NCI-H1436 treated with DMSO at 0.1 percent for 48 hours (cell line): ENCODE measurements around the gene MCTP2.

Source experiments
- DNase-seq: peaks from one replicate; lab custom pipeline; 2025; lab: John Stamatoyannopoulos, UW

MCTP2 gene

GRCh38 chr15:94398001-94398400 is 166.6 kb downstream of the MCTP2 start:
- no peak for DNase-seq

DNA sequence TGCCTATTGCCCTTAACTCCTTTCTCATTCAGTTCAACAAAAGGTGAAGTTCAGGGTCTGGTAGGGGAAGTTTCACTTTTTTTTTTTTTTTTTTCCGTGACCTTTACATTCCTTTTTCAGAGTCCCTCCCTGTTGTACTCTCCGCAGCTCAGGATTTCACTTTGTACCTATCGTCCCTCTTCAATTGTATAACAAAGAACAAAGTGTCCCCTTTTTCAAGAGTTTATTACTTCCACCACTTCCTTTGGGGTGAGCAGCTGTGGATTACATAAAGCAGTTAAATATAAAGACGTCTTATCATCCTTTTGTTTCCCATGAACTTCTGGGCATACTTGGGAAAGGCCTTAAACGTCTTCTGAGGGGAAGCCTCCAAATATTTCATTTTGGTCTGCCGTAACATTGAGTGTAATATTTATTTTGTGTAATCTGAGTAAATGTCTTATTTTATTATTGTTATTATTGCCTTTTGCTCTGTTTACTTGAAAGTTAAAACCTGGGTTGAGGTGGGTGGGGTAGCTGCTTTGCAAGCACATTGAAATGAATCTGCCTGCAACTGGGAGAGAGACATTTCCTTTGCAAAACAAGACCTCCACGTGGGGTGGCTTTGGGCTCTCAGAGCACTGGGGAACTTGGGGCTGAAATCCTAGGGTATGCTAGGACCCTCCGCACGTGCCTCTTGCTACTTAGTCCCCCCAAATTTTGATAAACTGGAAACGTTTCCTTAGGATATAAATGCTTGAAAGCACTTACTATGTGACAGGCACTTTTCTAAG is 169.4 kb downstream of the MCTP2 start:
- DNase-seq = no peak

- no peak for DNase-seq
Measured at GRCh38 chr15:94403331-94403730, 172.0 kb downstream of the MCTP2 start.

GRCh38 chr15:94404733-94405283 is 173.4 kb downstream of the MCTP2 start:
- DNase-seq = no peak

GRCh38 chr15:94411285-94411684 is 179.9 kb downstream of the MCTP2 start:
- DNase-seq = peak; percentile 62

DNA sequence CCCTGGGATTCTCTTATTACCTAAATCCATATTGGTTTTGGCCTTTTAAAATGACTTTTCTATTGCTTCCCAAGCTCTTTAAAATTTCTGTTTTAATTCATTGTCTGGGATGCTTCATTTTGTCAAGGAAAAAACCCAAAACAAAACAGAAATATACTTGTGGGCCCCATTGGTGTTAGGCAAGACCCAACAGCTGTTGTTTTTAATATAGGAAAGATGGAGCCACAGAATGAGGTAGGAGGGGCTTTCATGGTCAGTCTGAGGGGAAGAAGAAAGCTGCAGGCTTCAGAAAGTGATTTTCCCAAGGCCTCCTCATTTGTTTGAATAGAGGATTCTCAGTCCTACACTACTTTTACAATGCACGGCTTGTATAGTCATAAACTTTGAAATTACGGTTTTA is 180.5 kb downstream of the MCTP2 start:
- no peak for DNase-seq

- DNase-seq = peak; percentile 18
Measured at GRCh38 chr15:94412979-94413746, 181.8 kb downstream of the MCTP2 start.

- DNase-seq = no peak
Measured at GRCh38 chr15:94414916-94415315, 183.6 kb downstream of the MCTP2 start.

DNA sequence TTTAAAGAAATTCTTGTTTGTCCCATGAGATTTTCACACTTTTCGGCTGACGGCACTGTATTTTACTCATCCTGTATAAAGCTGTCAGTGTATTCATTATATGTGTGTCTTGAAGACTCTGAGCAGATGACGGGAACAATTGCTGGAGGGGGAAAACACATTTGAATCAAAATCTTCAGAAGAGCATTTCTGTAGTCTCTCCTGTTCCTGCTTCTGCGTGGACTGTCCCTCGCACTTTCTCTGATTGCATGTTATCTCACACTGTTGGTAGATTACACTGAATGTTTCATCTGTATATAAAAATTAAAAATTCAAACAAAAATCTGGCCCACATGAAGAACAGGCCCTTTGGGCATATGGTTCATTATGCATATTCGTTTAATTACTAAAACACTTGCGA is 184.9 kb downstream of the MCTP2 start:
- no peak for DNase-seq

- DNase-seq = no peak
Measured at GRCh38 chr15:94416820-94417219, 185.5 kb downstream of the MCTP2 start.

GRCh38 chr15:94417501-94418293 is 186.3 kb downstream of the MCTP2 start:
- DNase-seq = no peak

DNA sequence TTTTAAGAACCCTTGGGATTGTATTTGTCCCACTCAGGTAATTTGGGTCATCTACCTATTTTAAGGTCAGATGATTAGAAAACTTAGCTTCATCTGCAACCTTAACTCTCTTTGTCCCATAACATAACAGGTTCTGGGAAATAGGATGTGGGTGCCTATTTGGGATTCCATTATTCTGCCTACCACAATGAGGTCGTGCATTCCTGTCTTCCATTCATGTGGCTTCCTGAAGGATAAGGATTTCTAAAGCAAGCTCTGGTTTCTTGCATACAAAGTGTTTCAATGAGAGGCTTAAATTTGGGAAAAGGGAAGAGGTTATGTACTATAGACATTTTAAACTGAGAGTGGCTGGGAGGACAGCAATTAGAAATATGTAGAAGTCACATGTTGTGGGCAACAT is 190.3 kb downstream of the MCTP2 start:
- no peak for DNase-seq

DNA sequence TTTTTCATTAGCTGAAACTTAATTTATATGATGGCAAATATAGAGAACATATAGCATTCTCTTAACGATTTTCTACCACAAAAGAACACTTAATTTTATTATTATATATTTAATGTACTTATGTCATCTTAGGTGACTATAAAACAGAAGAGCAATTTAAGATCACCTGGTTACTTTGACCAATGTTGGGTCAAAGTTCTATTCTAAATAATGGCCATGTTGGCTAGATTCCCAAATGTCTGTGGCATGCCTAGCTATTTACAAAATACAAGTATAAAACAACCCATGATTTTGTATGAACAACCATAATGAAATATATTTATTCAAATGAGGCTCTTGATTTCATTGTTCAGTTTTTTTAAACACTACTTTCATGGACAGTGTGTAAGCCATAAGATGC is 200.9 kb downstream of the MCTP2 start:
- no peak for DNase-seq

DNA sequence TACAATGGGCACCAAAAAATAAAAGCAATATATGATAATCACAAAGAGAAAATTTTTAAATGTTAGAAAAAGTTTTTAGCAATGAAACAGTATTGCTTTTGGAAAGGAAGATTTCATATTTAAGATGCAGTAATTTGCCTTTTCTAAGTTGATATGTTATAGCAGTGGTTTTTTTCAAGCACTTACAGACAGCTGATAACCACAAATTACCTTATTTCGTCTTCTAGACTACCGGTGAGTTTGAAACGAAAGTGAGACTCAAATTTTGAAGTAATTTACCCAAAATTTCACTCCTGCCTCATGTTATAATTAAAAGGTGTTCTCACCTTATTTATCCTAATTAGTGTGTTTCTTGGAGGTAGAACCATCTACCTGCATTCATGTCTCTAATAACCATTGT is 207.8 kb downstream of the MCTP2 start:
- DNase-seq = no peak

DNA sequence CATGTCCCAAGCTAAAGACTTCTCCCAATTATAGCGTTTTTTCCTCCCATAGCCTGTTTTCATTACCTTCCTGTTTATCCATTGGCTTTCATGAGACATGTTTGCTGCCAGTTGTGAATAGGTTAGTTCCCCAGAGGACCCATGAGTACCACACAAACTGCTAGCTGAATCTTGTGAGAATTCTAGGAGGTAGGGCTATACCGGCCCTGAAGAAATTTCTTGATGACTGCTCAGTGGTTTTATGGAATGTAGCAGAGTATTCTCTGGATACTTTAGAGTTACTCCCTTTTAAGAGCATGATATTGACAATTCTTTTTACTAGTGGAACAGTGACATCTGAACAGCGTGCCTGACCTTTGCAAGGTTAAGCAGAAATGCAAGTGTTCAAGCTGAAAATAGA is 210.4 kb downstream of the MCTP2 start:
- no peak for DNase-seq

DNA sequence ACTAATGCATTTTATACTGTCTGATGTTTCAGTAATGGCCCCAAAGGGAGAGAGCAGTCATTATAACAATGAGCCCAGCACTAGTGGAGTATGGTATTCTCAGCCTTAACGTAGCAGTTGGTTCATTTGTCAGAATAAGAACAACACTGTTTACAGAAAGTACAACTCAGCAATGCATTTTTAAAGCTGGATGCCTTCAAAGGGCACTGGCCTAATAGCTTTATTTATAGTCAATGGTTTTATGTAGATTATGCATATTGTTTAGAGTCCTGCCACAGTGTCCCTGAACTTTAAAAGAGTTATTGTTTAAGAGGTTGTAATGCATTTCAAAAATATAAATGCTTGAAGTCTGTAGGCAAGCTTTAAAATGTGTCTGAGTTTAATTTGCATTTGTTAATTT is 211.1 kb downstream of the MCTP2 start:
- DNase-seq = no peak

GRCh38 chr15:94443186-94443585 is 211.8 kb downstream of the MCTP2 start:
- no peak for DNase-seq

DNA sequence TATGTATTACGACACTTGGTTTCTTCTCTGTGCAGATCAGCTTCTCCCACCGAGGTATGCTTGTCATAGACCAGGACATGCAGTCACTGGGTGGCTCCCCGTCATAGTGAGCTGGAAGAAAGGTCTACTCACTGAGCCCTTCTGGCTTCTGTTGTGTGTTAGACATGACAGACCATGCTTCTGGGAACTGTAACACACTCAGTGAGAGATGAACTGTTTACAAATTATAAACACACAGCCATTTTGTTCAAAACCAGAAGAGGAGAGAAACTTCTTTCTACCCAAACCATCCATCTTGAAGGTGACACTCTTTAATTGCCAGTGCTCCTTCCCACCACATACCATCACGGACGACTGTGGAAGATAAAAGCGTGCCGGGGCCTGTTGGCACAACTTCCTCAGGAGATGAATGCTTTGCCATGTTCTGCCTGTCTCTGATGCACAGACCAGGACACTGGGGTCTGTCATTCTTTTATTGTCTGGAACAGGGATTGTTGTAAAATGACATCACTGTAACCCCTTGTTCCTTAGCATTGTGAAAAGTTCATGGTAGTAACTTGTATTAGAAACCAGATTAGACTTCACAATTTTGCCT is 214.3 kb downstream of the MCTP2 start:
- no peak for DNase-seq

DNA sequence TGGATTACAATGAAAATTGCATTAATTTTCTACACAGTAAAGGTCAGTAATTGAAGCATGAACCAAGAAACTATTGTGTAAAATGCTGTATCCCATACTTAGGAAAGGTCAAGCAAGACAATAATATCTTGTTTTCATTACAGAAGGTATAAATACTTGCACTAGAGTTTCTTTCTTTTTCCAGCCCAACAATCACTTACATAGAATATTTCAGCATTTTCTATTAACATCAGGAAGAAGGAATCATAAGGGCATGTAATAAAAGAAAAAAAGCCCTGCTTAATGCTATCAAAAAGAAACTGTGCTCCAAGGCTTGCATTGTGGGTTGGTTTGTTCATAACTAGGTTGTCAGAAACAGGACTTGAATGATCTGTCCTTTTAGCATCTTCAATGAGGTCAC is 215.1 kb downstream of the MCTP2 start:
- DNase-seq = no peak

DNA sequence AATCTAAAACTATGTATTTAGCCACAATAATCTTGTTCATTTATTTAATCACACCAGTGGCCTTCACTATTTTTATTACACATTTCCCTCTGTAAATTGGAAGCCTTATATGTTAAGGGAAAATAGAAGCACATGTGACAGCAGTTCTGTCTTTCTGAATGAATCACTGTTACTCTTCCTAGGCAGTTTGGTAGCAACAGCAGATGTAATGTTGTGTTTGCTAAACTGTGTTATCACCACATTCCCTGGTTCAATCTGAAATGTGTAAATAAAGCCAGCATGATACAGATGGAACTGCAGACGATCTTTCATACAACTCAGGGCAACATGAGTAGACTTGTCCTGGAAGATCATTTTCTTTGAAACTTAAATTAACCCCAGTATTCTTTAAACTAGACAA is 220.1 kb downstream of the MCTP2 start:
- DNase-seq = no peak

- no peak for DNase-seq
Measured at GRCh38 chr15:94453227-94453988, 222.0 kb downstream of the MCTP2 start.
